Measurements from ENCODE around the gene POU2AF3. TPM values are rescaled to one million over a fixed set of nuclear protein-coding genes. Genes with fewer than 3 reads are reported as not detected.

Gene POU2AF3
- polyA plus RNA-seq, 1 donor (not counting 4 experiments of a cell fraction or from before 2014, with no cell fraction given): not detected

DNA sequence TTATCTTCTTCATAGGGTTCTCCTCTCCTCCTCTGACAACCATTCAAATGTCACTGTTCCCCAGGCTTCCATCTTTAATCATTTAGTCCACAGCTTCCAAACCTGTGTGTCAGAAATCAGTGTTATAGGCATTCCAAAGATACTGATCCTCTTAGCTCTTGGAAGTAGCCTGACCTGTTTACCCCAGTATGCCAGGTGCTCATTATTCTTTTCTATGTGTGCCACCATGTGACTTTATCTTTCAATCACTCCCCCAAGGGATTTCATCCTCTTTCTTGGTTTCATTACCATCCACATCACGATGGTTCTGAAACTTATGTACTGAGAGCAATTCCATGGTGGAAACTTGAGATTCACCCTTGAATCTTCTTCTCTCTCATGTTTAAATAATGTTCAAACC, 45.2 kb upstream of the POU2AF3 start:
- H3K9ac ChIP-seq (ENCODE audit: control insufficient read depth, extremely low read depth, insufficient read depth, low read length): no peak overlapping the region
- no peak overlapping the region for H3K27ac ChIP-seq (ENCODE audit: control insufficient read depth, insufficient read depth, low read length)
- no peaks in the 10 kb centered on the region for H3K9me1 ChIP-seq (ENCODE audit: control insufficient read depth, extremely low read depth, insufficient read depth, low read length)
- H3K36me3 ChIP-seq (ENCODE audit: control insufficient read depth in 2 of 2, extremely low read depth in 1 of 2, insufficient read depth in 2 of 2, low read length in 2 of 2): no peaks in the 10 kb centered on the region
- no peaks in the 10 kb centered on the region for H3K9me3 ChIP-seq (ENCODE audit: control insufficient read depth, low read depth, low read length)
- H2AFZ ChIP-seq (ENCODE audit: control insufficient read depth, low read length): no peak overlapping the region
- peaks cover 3% of the 10 kb centered on the region for H3K27me3 ChIP-seq (ENCODE audit: control insufficient read depth, extremely low read depth, insufficient read depth, low read length)
- no peaks in the 10 kb centered on the region for H3K4me1 ChIP-seq (ENCODE audit: control insufficient read depth, extremely low read depth, insufficient read depth, low read length)
- H3K4me2 ChIP-seq (ENCODE audit: control insufficient read depth, extremely low read depth, insufficient read depth, low read depth, low read length): no peak overlapping the region
- DNase-seq (ENCODE audit: low read depth, low spot score) (no peak), FAIRE-seq (no peak)
- H3K79me2 ChIP-seq (ENCODE audit: control insufficient read depth, insufficient read depth, low read length): no peaks in the 10 kb centered on the region
- no peaks in the 10 kb centered on the region for H4K20me1 ChIP-seq (ENCODE audit: control insufficient read depth, extremely low read depth, insufficient read depth, low read length)
- no peak overlapping the region for H3K4me3 ChIP-seq (ENCODE audit: control insufficient read depth in 2 of 3, extremely low read depth in 1 of 3, insufficient read depth in 2 of 3, low read depth in 1 of 3, low read length in 3 of 3)
- TF ChIP-seq EZH2 (IDR thresholded peaks at IDR 0.05; ENCODE audit: low read length) (no peak), CTCF (optimal IDR thresholded peaks at IDR 0.05 in 1 of 3, IDR thresholded peaks at IDR 0.05 in 1 of 3, conservative IDR thresholded peaks at IDR 0.05 in 1 of 3; ENCODE audit: extremely low read depth in 1 of 3, insufficient read depth in 2 of 3, low read length in 3 of 3) (no peak)
- dilution Hi-C loops (cut with MboI; ENCODE audit: extremely low pct_ligation_motif_present, low sequenced_read_pairs): no loop called here

DNA sequence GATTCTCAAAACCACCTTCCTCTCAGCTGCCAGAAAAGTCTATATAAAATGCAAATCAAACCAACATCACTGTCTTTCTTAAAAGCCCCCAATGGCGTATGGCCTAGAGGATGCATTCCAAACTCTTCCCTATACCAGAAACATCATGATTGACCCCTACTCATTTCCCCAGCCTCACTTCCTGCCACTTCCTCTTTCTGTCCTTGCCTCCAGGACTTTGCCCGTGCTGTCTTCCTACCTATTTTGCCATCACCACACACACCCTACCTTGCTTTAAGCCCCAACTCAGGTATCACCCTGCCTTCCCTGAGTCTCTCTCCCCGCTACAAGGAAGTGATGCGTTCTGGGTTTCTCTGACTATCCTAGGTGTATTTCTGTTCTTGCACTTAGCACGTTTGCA, 44.7 kb upstream of the POU2AF3 start:
- Histone ChIP-seq H3K27me3 (ENCODE audit: control insufficient read depth, extremely low read depth, insufficient read depth, low read length) (peaks cover 3% of the 10 kb centered on the region), H3K4me3 (ENCODE audit: control insufficient read depth in 2 of 3, extremely low read depth in 1 of 3, insufficient read depth in 2 of 3, low read depth in 1 of 3, low read length in 3 of 3) (no peak overlapping the region)
- DNase-seq (ENCODE audit: low read depth, low spot score): no peak

More for the DNA sequence above, 44.7 kb upstream of the POU2AF3 start:
- Histone ChIP-seq H3K9me1 (ENCODE audit: control insufficient read depth, extremely low read depth, insufficient read depth, low read length) (no peaks in the 10 kb centered on the region), H3K36me3 (ENCODE audit: control insufficient read depth in 2 of 2, extremely low read depth in 1 of 2, insufficient read depth in 2 of 2, low read length in 2 of 2) (no peaks in the 10 kb centered on the region), H3K9me3 (ENCODE audit: control insufficient read depth, low read depth, low read length) (no peaks in the 10 kb centered on the region), H3K4me2 (ENCODE audit: control insufficient read depth, extremely low read depth, insufficient read depth, low read depth, low read length) (no peak overlapping the region), H2AFZ (ENCODE audit: control insufficient read depth, low read length) (no peak overlapping the region), H3K4me1 (ENCODE audit: control insufficient read depth, extremely low read depth, insufficient read depth, low read length) (no peaks in the 10 kb centered on the region), H4K20me1 (ENCODE audit: control insufficient read depth, extremely low read depth, insufficient read depth, low read length) (no peaks in the 10 kb centered on the region), H3K9ac (ENCODE audit: control insufficient read depth, extremely low read depth, insufficient read depth, low read length) (no peak overlapping the region), H3K27ac (ENCODE audit: control insufficient read depth, insufficient read depth, low read length) (no peak overlapping the region), H3K79me2 (ENCODE audit: control insufficient read depth, insufficient read depth, low read length) (no peaks in the 10 kb centered on the region)
- FAIRE-seq: no peak
- dilution Hi-C loops (cut with MboI; ENCODE audit: extremely low pct_ligation_motif_present, low sequenced_read_pairs): no loop called here
- no peak for TF ChIP-seq CTCF (optimal IDR thresholded peaks at IDR 0.05 in 1 of 3, IDR thresholded peaks at IDR 0.05 in 1 of 3, conservative IDR thresholded peaks at IDR 0.05 in 1 of 3; ENCODE audit: extremely low read depth in 1 of 3, insufficient read depth in 2 of 3, low read length in 3 of 3)
- TF ChIP-seq EZH2 (IDR thresholded peaks at IDR 0.05; ENCODE audit: low read length): no peak

All from keratinocyte (primary cell).